H1 (cell line): ENCODE results near the gene SMU1. TPM values are rescaled to one million over a fixed set of nuclear protein-coding genes. Genes with fewer than 3 reads are reported as not detected.

ENCODE experiments used
- CTCF ChIA-PET: fragments of 300-600 bp; sonication (Branson Sonifier 250); formaldehyde crosslinking; loops from one replicate; lab custom pipeline; 2021; ENCODE audit not compliant: partially characterized antibody; lab: Charles Lee
- POLR2A ChIA-PET: fragments of 300-600 bp; sonication (Branson Sonifier 250); formaldehyde crosslinking; loops from one replicate; lab custom pipeline; 2021; ENCODE audit warnings: inconsistent platforms; ENCODE audit not compliant: partially characterized antibody; lab: Charles Lee
- DNase-seq, 2 experiments: peaks; one replicate each; pipeline versions ENCODE4 v3.0.0 to v3.0.0-alpha.2; 2010 to 2022; ENCODE audit warnings: low spot score in 2 of 2, low read depth in 1 of 2, mixed read lengths in 1 of 2
- FAIRE-seq: peaks from 2 replicates; lab custom pipeline; 2011; peaks lifted over from hg19 to GRCh38; lab: Jason Lieb, UNC
- H2AFZ ChIP-seq: 2 replicates; pipeline ENCODE4 v1.8.1; 2012; ENCODE audit warnings: low read length, inconsistent platforms
- H2AK5ac ChIP-seq: 2 replicates; pipeline ENCODE4 v1.6.1; 2013; ENCODE audit warnings: low read depth, low read length
- H2BK120ac ChIP-seq: replicated peaks from 2 replicates; pipeline ENCODE3; 2013; ENCODE audit warnings: low read depth, low read length, inconsistent platforms
- H2BK12ac ChIP-seq: 2 replicates; pipeline ENCODE4 v1.6.1; 2013; ENCODE audit warnings: low read depth, low read length
- H2BK15ac ChIP-seq: 2 replicates; pipeline ENCODE4 v1.6.1; 2013; ENCODE audit warnings: low read length
- H2BK20ac ChIP-seq: 2 replicates; pipeline ENCODE4 v1.6.1; 2013; ENCODE audit warnings: low read length
- H2BK5ac ChIP-seq: 2 replicates; pipeline ENCODE4 v1.6.1; 2013; ENCODE audit warnings: low read depth, low read length
- H3K14ac ChIP-seq: 2 replicates; pipeline ENCODE4 v1.6.1; 2013; ENCODE audit warnings: inconsistent platforms; ENCODE audit not compliant: insufficient read length
- H3K18ac ChIP-seq: 2 replicates; pipeline ENCODE4 v1.6.1; 2013; ENCODE audit warnings: low read length; ENCODE audit errors: extremely low read depth
- H3K23ac ChIP-seq: 2 replicates; pipeline ENCODE4 v1.6.1; 2013; ENCODE audit warnings: inconsistent platforms; ENCODE audit not compliant: insufficient read length
- H3K23me2 ChIP-seq: 2 replicates; pipeline ENCODE4 v1.6.1; 2013; ENCODE audit warnings: low read depth, low read length
- H3K27ac ChIP-seq: 2 replicates; pipeline ENCODE4 v1.6.1; 2011; ENCODE audit warnings: low read depth, low read length, inconsistent platforms
- H3K27me3 ChIP-seq, 4 experiments: replicated peaks in 1 of 4; 1 replicate in 1 of 4; 2 replicates in 3 of 4; pipeline versions ENCODE4 v1.6.1 to v1.8.1; 2011 to 2013; ENCODE audit warnings: low read length in 3 of 4, mild to moderate bottlenecking in 3 of 4, inconsistent platforms in 2 of 4, mixed read lengths in 2 of 4, moderate library complexity in 1 of 4; ENCODE audit not compliant: control insufficient read depth in 3 of 4, insufficient read depth in 3 of 4; ENCODE audit errors: extremely low read depth in 1 of 4
- H3K36me3 ChIP-seq, 4 experiments: 2 replicates each; pipeline versions ENCODE4 v1.6.1 to v1.8.1; 2011 to 2013; ENCODE audit warnings: mild to moderate bottlenecking in 4 of 4, low read length in 3 of 4, moderate library complexity in 2 of 4, control low read depth in 1 of 4, inconsistent platforms in 1 of 4; ENCODE audit not compliant: insufficient read depth in 4 of 4, control insufficient read depth in 2 of 4
- H3K4ac ChIP-seq: replicated peaks from 2 replicates; pipeline ENCODE3; 2013; ENCODE audit warnings: low read length, low read depth, mixed read lengths, inconsistent platforms; ENCODE audit not compliant: insufficient read length
- H3K4me1 ChIP-seq, 4 experiments: replicated peaks in 1 of 4; 1 replicate in 1 of 4; 2 replicates in 3 of 4; pipeline versions ENCODE4 v1.6.1 to v1.8.1; 2011 to 2013; ENCODE audit warnings: low read length in 3 of 4, inconsistent platforms in 2 of 4, mixed read lengths in 1 of 4; ENCODE audit not compliant: insufficient read depth in 4 of 4, control insufficient read depth in 3 of 4
- H3K4me2 ChIP-seq, 2 experiments: 2 replicates each; pipeline versions ENCODE4 v1.6.1 to v1.8.1; 2011 to 2013; ENCODE audit warnings: low read depth in 2 of 2, low read length in 2 of 2, control low read depth in 1 of 2, inconsistent platforms in 1 of 2, mild to moderate bottlenecking in 1 of 2; ENCODE audit not compliant: insufficient read depth in 1 of 2
- H3K4me3 ChIP-seq, 4 experiments: fragments of 200-600, 300-600 bp in 1 of 4; sonication (generic), shearing (Covaris generic), sonication (Bioruptor Twin) in 1 of 4; 2 replicates each; pipeline versions ENCODE4 v1.5.1 to v1.8.1; 2011 to 2016; ENCODE audit warnings: low read length in 4 of 4, low read depth in 3 of 4, control low read depth in 2 of 4, inconsistent platforms in 2 of 4, mild to moderate bottlenecking in 2 of 4, mixed read lengths in 1 of 4, moderate library complexity in 1 of 4; ENCODE audit not compliant: insufficient read depth in 2 of 4; ENCODE audit errors: extremely low read depth in 1 of 4
- H3K56ac ChIP-seq: replicated peaks from 2 replicates; pipeline ENCODE3; 2013; ENCODE audit warnings: low read depth, mild to moderate bottlenecking, mixed read lengths, low read length, inconsistent platforms; ENCODE audit not compliant: insufficient read length
- H3K79me1 ChIP-seq: 2 replicates; pipeline ENCODE4 v1.6.1; 2013; ENCODE audit warnings: low read depth, low read length, control low read depth
- H3K79me2 ChIP-seq, 2 experiments: 2 replicates each; pipeline versions ENCODE4 v1.6.1 to v1.8.1; 2012 to 2013; ENCODE audit warnings: low read length in 2 of 2, mild to moderate bottlenecking in 2 of 2, inconsistent platforms in 1 of 2; ENCODE audit not compliant: insufficient read depth in 2 of 2, control insufficient read depth in 1 of 2
- H3K9ac ChIP-seq, 4 experiments: replicated peaks in 1 of 4; 1 replicate in 1 of 4; 2 replicates in 3 of 4; pipeline versions ENCODE4 v1.6.1 to v1.8.1; 2011 to 2013; ENCODE audit warnings: low read depth in 3 of 4, low read length in 3 of 4, control low read depth in 2 of 4, mild to moderate bottlenecking in 2 of 4, moderate library complexity in 2 of 4, inconsistent platforms in 1 of 4; ENCODE audit errors: extremely low read depth in 1 of 4
- H3K9me3 ChIP-seq, 2 experiments: 2 replicates each; pipeline versions ENCODE4 v1.6.1 to v1.8.1; 2012 to 2013; ENCODE audit warnings: mild to moderate bottlenecking in 2 of 2, moderate library complexity in 2 of 2, control low read depth in 1 of 2, inconsistent platforms in 1 of 2, low read depth in 1 of 2, low read length in 1 of 2, mixed read lengths in 1 of 2; ENCODE audit not compliant: insufficient read depth in 2 of 2
- H4K20me1 ChIP-seq, 2 experiments: replicated peaks in 1 of 2; 2 replicates each; pipeline versions ENCODE3 to v1.8.1; 2011 to 2013; ENCODE audit warnings: inconsistent platforms in 2 of 2, low read length in 2 of 2, mild to moderate bottlenecking in 1 of 2; ENCODE audit not compliant: insufficient read depth in 2 of 2, control insufficient read depth in 1 of 2
- H4K5ac ChIP-seq: 2 replicates; pipeline ENCODE4 v1.6.1; 2013; ENCODE audit warnings: low read length, low read depth, mixed read lengths, inconsistent platforms; ENCODE audit not compliant: insufficient read length
- H4K8ac ChIP-seq: 2 replicates; pipeline ENCODE4 v1.8.0; 2013; ENCODE audit warnings: mild to moderate bottlenecking, moderate library complexity, low read length, inconsistent platforms; ENCODE audit not compliant: insufficient read depth; ENCODE audit errors: extremely low read depth
- H4K91ac ChIP-seq: replicated peaks from 2 replicates; pipeline ENCODE3; 2013; ENCODE audit warnings: low read length, mixed read lengths, inconsistent platforms; ENCODE audit not compliant: insufficient read length
- CEBPB ChIP-seq: IDR thresholded peaks from 2 replicates; pipeline ENCODE4 v1.6.1; 2012; ENCODE audit warnings: low read depth, low read length
- CHD1 ChIP-seq: IDR thresholded peaks from 2 replicates; pipeline ENCODE4 v1.6.1; 2012; ENCODE audit warnings: low read depth, low read length, improper control_type of control experiment
- FOSL1 ChIP-seq: IDR thresholded peaks from 2 replicates; pipeline ENCODE4 v1.6.1; 2011; ENCODE audit warnings: mild to moderate bottlenecking, low read depth, low read length, moderate library complexity; ENCODE audit not compliant: insufficient read depth
- GTF2F1 ChIP-seq: IDR thresholded peaks from 2 replicates; pipeline ENCODE4 v1.6.1; 2012; ENCODE audit warnings: low read depth, low read length, improper control_type of control experiment, borderline replicate concordance
- HDAC2 ChIP-seq, 2 experiments: fragments of 300-600 bp in 1 of 2; sonication (generic) in 1 of 2; IDR thresholded peaks; 2 replicates each; pipeline ENCODE4 v1.6.1; 2011 to 2012; ENCODE audit warnings: low read depth in 2 of 2, low read length in 2 of 2, mild to moderate bottlenecking in 2 of 2, moderate library complexity in 2 of 2, borderline replicate concordance in 1 of 2, inconsistent platforms in 1 of 2
- RNF2 ChIP-seq: fragments of 200-900, 300-1000 bp; sonication (generic); IDR thresholded peaks from 2 replicates; pipeline ENCODE4 v1.7.1; 2016; ENCODE audit warnings: borderline replicate concordance, low read depth, mild to moderate bottlenecking, antibody characterized with exemption, low read length; ENCODE audit not compliant: poor library complexity, severe bottlenecking; ENCODE audit errors: missing control alignments
- SIN3A ChIP-seq, 2 experiments: IDR thresholded peaks in 1 of 2; conservative IDR thresholded peaks in 1 of 2; 2 replicates each; pipeline ENCODE4 v1.6.1; 2011 to 2012; ENCODE audit warnings: low read length in 2 of 2, improper control_type of control experiment in 1 of 2, low read depth in 1 of 2, mild to moderate bottlenecking in 1 of 2
- SP2 ChIP-seq: IDR thresholded peaks from 2 replicates; pipeline ENCODE4 v1.6.1; 2012; ENCODE audit warnings: mild to moderate bottlenecking, low read length, inconsistent platforms
- SUZ12 ChIP-seq: fragments of 200-600 bp; sonication (generic); IDR thresholded peaks from 2 replicates; pipeline ENCODE4 v1.6.1; 2012; ENCODE audit warnings: mild to moderate bottlenecking, inconsistent platforms, low read length, moderate library complexity, mixed read lengths
- TAF1 ChIP-seq: IDR thresholded peaks from 2 replicates; pipeline ENCODE4 v1.6.1; 2011; ENCODE audit warnings: mild to moderate bottlenecking, low read depth, low read length
- WGBS, 2 experiments: shearing (Covaris generic) in 1 of 2; methylation state at CpG; one replicate each; pipeline versions ENCODE4 v1.1.6 to v1.1.7; 2013 to 2015; ENCODE audit warnings: low lambda C conversion rate in 2 of 2, mixed read lengths in 2 of 2, inconsistent platforms in 1 of 2, low coverage in 1 of 2, missing lambda C conversion rate in 1 of 2; ENCODE audit not compliant: insufficient replicate concordance in 2 of 2, insufficient coverage in 1 of 2, insufficient read length in 1 of 2; ENCODE audit errors: extremely low coverage in 1 of 2, missing lambda C conversion rate in 1 of 2; 5-methylcytosine and 5-hydroxymethylcytosine counted together
- polyA plus RNA-seq, 7 experiments: library from polyadenylated mRNA; depleted of rRNA in 3 of 7; stranded (reverse) in 5 of 7; unstranded in 2 of 7; fragments of >200 nt in 5 of 7; fragments of 200-250 nt in 2 of 7; gene quantifications; 1 replicate in 5 of 7; 2 replicates in 1 of 7; 4 replicates in 1 of 7; pipeline versions ENCODE4 v1.2.1 to v1.2.3, GENCODE V29; 2011 to 2013; ENCODE audit warnings: missing spikeins in 2 of 7, mixed read lengths in 2 of 7
- total RNA-seq: library from RNA; stranded (reverse); fragmentation: NEBNext Ultra II Directional; extraction: Animal tissue kit (Norgen Biotek cat#: 25700); gene quantifications from 2 replicates; pipeline ENCODE4 v1.2.1, GENCODE V29; 2021
- TF ChIP-seq, protein P1 (sequence below): IDR thresholded peaks from 2 replicates; pipeline ENCODE4 v1.6.1; 2011; ENCODE audit warnings: low read length, improper control_type of control experiment

Gene SMU1
- total and polyA plus RNA-seq, 2 of the 8 experiments (the other 6 are each of a cell fraction or from before 2014, with no cell fraction given), result 8.4 to 26.0 TPM

DNA sequence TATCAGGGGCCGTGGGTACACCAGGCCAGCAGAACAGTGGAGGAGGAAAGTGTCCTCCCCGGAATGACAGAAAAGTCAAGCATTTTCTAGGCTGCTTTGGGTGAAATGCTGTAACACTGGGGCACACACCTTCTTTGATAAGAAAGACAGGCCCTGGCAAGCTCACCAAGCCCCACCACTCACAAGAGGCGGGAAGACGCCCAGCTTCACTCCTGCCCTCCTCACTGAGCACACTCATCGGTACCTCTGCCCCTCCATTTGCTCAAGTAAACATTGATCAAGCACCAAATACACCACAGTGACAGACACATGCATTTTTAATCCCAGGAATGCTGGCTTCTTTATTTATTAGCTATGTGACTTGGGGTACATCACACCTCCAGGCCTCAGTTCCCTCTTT lies 47.6 kb upstream of the SMU1 start:
- FAIRE-seq (no peak), DNase-seq (no peak)
- no peaks in the 10 kb centered on the region for H3K79me2 ChIP-seq
- H3K23me2 ChIP-seq, result no peaks in the 10 kb centered on the region
- no peaks in the 10 kb centered on the region; a peak in 1 of 4 replicates for H3K9me3 ChIP-seq
- no peak overlapping the region for H3K27ac ChIP-seq
- H3K56ac ChIP-seq, result no peak overlapping the region
- H3K4me1 ChIP-seq, result peaks cover 0 to 3% (median 0%) of the 10 kb centered on the region in 4 experiments; a peak in 1 of 7 replicates
- H4K20me1 ChIP-seq, result peaks cover 0 to 2% of the 10 kb centered on the region in 2 experiments
- H3K18ac ChIP-seq, result no peak overlapping the region
- H2AFZ ChIP-seq, result no peak overlapping the region
- no peak overlapping the region for H4K8ac ChIP-seq
- H3K36me3 ChIP-seq, result no peaks in the 10 kb centered on the region
- H2AK5ac ChIP-seq, result no peak overlapping the region
- no peak overlapping the region for H3K23ac ChIP-seq
- ChIA-PET POLR2A (interaction anchor here (0.9 kb wide), 1 partner anchor 48 kb away, joined by 3 read pairs; no protein-coding TSS in a partner anchor), CTCF (interaction anchor here (0.9 kb wide), 1 partner anchor 12 kb away, joined by 3 read pairs; no protein-coding TSS in a partner anchor)
- H3K27me3 ChIP-seq, result no peaks in the 10 kb centered on the region
- H3K4me2 ChIP-seq, result no peak overlapping the region
- no peak overlapping the region for H3K14ac ChIP-seq
- H2BK15ac ChIP-seq, result no peak overlapping the region
- H3K4me3 ChIP-seq, result no peak overlapping the region
- H3K9ac ChIP-seq, result no peak overlapping the region
- H3K4ac ChIP-seq, result no peak overlapping the region
- no peak overlapping the region for H2BK12ac ChIP-seq
- no peak overlapping the region for H4K91ac ChIP-seq
- H2BK5ac ChIP-seq, result no peak overlapping the region
- H3K79me1 ChIP-seq, result no peaks in the 10 kb centered on the region
- no peak overlapping the region for H2BK120ac ChIP-seq
- 92% methylated on average over 5 of the region's 5 CpGs; no CpG with 5 or more reads in 1 of the 2 experiments for WGBS, 2 experiments
- H4K5ac ChIP-seq, result no peak overlapping the region
- H2BK20ac ChIP-seq, result no peak overlapping the region
- TF ChIP-seq GTF2F1 (no peak), HDAC2 (IDR thresholded peaks at IDR 0.05; ENCODE audit: borderline replicate concordance in 1 of 2, low read depth in 2 of 2, low read length in 2 of 2) (no peak), SUZ12 (no peak), SIN3A (conservative IDR thresholded peaks at IDR 0.05 in 1 of 2, IDR thresholded peaks at IDR 0.05 in 1 of 2; ENCODE audit: low read depth in 1 of 2, low read length in 2 of 2) (no peak), CEBPB (no peak), RNF2 (no peak), CHD1 (no peak), TAF1 (no peak), SP2 (no peak), FOSL1 (no peak)
- TF ChIP-seq, protein P1, sequence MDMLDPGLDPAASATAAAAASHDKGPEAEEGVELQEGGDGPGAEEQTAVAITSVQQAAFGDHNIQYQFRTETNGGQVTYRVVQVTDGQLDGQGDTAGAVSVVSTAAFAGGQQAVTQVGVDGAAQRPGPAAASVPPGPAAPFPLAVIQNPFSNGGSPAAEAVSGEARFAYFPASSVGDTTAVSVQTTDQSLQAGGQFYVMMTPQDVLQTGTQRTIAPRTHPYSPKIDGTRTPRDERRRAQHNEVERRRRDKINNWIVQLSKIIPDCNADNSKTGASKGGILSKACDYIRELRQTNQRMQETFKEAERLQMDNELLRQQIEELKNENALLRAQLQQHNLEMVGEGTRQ, result no peak
